Astrocyte (in vitro differentiated cells and primary cell): ENCODE results near the gene ETNPPL. TPM values are rescaled to one million over a fixed set of nuclear protein-coding genes. Genes with fewer than 3 reads are reported as not detected.

Source experiments
- DNase-seq: peaks from one replicate; pipeline ENCODE4 v3.0.0-alpha.2; 2010; ENCODE audit warnings: low read depth
- FAIRE-seq: peaks from 2 replicates; lab custom pipeline; 2011; peaks lifted over from hg19 to GRCh38; lab: Jason Lieb, UNC
- H2AFZ ChIP-seq: 2 replicates; pipeline ENCODE4 v1.6.0; 2012; ENCODE audit warnings: low read depth, low read length, inconsistent platforms
- H3K27ac ChIP-seq: 2 replicates; pipeline ENCODE4 v1.5.1; 2011; ENCODE audit warnings: low read depth, low read length, inconsistent platforms
- H3K27me3 ChIP-seq: 2 replicates; pipeline ENCODE4 v1.6.0; 2011; ENCODE audit warnings: low read length, inconsistent platforms; ENCODE audit not compliant: insufficient read depth
- H3K36me3 ChIP-seq: 2 replicates; pipeline ENCODE4 v1.5.1; 2011; ENCODE audit warnings: low read length, inconsistent platforms; ENCODE audit not compliant: insufficient read depth
- H3K4me1 ChIP-seq: 2 replicates; pipeline ENCODE4 v1.5.1; 2011; ENCODE audit warnings: low read length, inconsistent platforms; ENCODE audit not compliant: insufficient read depth
- H3K4me2 ChIP-seq: 2 replicates; pipeline ENCODE4 v1.6.0; 2012; ENCODE audit warnings: low read length, inconsistent platforms
- H3K4me3 ChIP-seq: 2 replicates; pipeline ENCODE4 v1.5.1; 2011; ENCODE audit warnings: low read depth, mild to moderate bottlenecking, low read length, inconsistent platforms; ENCODE audit not compliant: insufficient read depth
- H3K79me2 ChIP-seq: 2 replicates; pipeline ENCODE4 v1.6.0; 2012; ENCODE audit warnings: mild to moderate bottlenecking, low read length, inconsistent platforms; ENCODE audit not compliant: insufficient read depth
- H3K9ac ChIP-seq: 2 replicates; pipeline ENCODE4 v1.6.0; 2012; ENCODE audit warnings: mild to moderate bottlenecking, low read length, inconsistent platforms
- H3K9me3 ChIP-seq: 2 replicates; pipeline ENCODE4 v1.5.1; 2012; ENCODE audit warnings: low read depth, mild to moderate bottlenecking, low read length, inconsistent platforms; ENCODE audit not compliant: insufficient read depth
- H4K20me1 ChIP-seq: 2 replicates; pipeline ENCODE4 v1.6.0; 2012; ENCODE audit warnings: low read length, inconsistent platforms; ENCODE audit not compliant: insufficient read depth
- H3K27ac Mint-ChIP-seq: one replicate; pipeline ENCODE4 v1.8.0; 2021; ENCODE audit warnings: mild to moderate bottlenecking, mixed read lengths; ENCODE audit not compliant: unreplicated experiment
- H3K27me3 Mint-ChIP-seq: one replicate; pipeline ENCODE4 v1.8.0; 2021; ENCODE audit warnings: low read depth, mixed read lengths; ENCODE audit not compliant: unreplicated experiment
- H3K36me3 Mint-ChIP-seq: one replicate; pipeline ENCODE4 v1.8.0; 2021; ENCODE audit warnings: low read depth, mixed read lengths; ENCODE audit not compliant: unreplicated experiment
- H3K4me1 Mint-ChIP-seq: one replicate; pipeline ENCODE4 v1.8.0; 2021; ENCODE audit warnings: low read depth, mixed read lengths; ENCODE audit not compliant: unreplicated experiment
- H3K4me3 Mint-ChIP-seq: one replicate; pipeline ENCODE4 v1.8.0; 2021; ENCODE audit warnings: mild to moderate bottlenecking, moderate library complexity, mixed read lengths; ENCODE audit not compliant: unreplicated experiment
- H3K9me3 Mint-ChIP-seq: one replicate; pipeline ENCODE4 v1.8.0; 2021; ENCODE audit warnings: mild to moderate bottlenecking, mixed read lengths; ENCODE audit not compliant: unreplicated experiment
- EZH2 ChIP-seq: IDR thresholded peaks from 2 replicates; pipeline ENCODE4 v1.6.1; 2012; ENCODE audit warnings: mild to moderate bottlenecking, low read length, inconsistent platforms; ENCODE audit not compliant: insufficient read depth
- total RNA-seq: library from RNA; stranded (reverse); gene quantifications from 2 replicates; pipeline ENCODE4 v1.2.1, GENCODE V29; 2021
- TF ChIP-seq, protein P1 (sequence below): IDR thresholded peaks from 2 replicates; pipeline ENCODE4 v1.5.1; 2011; ENCODE audit warnings: low read depth, mild to moderate bottlenecking, inconsistent platforms, low read length, moderate library complexity; ENCODE audit not compliant: insufficient read depth

ETNPPL gene
- total RNA-seq, 1 donor from 2014 or later: not detected

GRCh38 chr4:108709722-108710121, 53.1 kb downstream of the ETNPPL start:
- peaks cover 2% of the 10 kb centered on the region for H3K9me3 Mint-ChIP-seq

DNA sequence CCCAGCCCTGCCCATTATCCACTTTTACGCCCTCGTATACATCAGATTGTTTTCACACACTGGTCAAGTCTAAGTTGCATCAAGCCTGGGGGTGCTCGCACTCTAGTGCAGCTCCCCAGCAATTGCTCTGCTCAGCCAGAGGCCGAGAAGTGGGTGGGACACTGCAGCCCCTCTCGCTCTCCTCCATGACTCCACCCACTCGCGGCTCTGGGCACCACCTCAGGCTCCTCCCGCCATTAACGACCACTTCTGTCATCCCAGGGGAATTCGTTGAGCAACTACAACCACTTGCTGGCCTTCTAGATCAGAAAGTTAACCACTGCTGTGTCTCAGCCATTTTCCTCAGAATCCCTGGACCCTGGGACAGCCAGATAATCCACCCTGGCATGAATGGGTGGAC, 53.6 kb downstream of the ETNPPL start:
- Histone ChIP-seq H3K9ac (no peak overlapping the region), H3K4me3 (no peak overlapping the region)
- DNase-seq: no peak

More at GRCh38 chr4:108709722-108710121, 53.1 kb downstream of the ETNPPL start:
- no peaks in the 10 kb centered on the region for H3K4me1 ChIP-seq
- H3K27me3 Mint-ChIP-seq: peaks cover 13% of the 10 kb centered on the region
- H3K4me3 ChIP-seq: no peak overlapping the region
- no peaks in the 10 kb centered on the region for H3K27me3 ChIP-seq
- no peak overlapping the region for H3K27ac Mint-ChIP-seq
- DNase-seq (no peak), FAIRE-seq (no peak)
- H3K36me3 ChIP-seq: no peaks in the 10 kb centered on the region
- H3K27ac ChIP-seq: no peak overlapping the region
- H4K20me1 ChIP-seq: no peaks in the 10 kb centered on the region
- no peaks in the 10 kb centered on the region for H3K79me2 ChIP-seq
- H3K9me3 ChIP-seq: no peaks in the 10 kb centered on the region
- TF ChIP-seq EZH2: no peak
- TF ChIP-seq, protein P1, sequence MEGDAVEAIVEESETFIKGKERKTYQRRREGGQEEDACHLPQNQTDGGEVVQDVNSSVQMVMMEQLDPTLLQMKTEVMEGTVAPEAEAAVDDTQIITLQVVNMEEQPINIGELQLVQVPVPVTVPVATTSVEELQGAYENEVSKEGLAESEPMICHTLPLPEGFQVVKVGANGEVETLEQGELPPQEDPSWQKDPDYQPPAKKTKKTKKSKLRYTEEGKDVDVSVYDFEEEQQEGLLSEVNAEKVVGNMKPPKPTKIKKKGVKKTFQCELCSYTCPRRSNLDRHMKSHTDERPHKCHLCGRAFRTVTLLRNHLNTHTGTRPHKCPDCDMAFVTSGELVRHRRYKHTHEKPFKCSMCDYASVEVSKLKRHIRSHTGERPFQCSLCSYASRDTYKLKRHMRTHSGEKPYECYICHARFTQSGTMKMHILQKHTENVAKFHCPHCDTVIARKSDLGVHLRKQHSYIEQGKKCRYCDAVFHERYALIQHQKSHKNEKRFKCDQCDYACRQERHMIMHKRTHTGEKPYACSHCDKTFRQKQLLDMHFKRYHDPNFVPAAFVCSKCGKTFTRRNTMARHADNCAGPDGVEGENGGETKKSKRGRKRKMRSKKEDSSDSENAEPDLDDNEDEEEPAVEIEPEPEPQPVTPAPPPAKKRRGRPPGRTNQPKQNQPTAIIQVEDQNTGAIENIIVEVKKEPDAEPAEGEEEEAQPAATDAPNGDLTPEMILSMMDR: no peak
- no peak overlapping the region for H3K4me3 Mint-ChIP-seq
- no peak overlapping the region for H2AFZ ChIP-seq
- no peaks in the 10 kb centered on the region for H3K4me1 Mint-ChIP-seq
- H3K4me2 ChIP-seq: no peak overlapping the region
- no peaks in the 10 kb centered on the region for H3K36me3 Mint-ChIP-seq
- H3K9ac ChIP-seq: no peak overlapping the region

GRCh38 chr4:108706289-108706688, 56.6 kb downstream of the ETNPPL start:
- FAIRE-seq (no peak), DNase-seq (no peak)
- H3K4me1 Mint-ChIP-seq: peaks cover 14% of the 10 kb centered on the region
- Histone ChIP-seq H3K4me2 (no peak overlapping the region), H3K4me3 (no peak overlapping the region), H3K36me3 (no peaks in the 10 kb centered on the region), H2AFZ (no peak overlapping the region), H3K27ac (no peak overlapping the region), H4K20me1 (no peaks in the 10 kb centered on the region), H3K4me1 (peaks cover 3% of the 10 kb centered on the region), H3K9ac (no peak overlapping the region), H3K9me3 (no peaks in the 10 kb centered on the region), H3K27me3 (no peaks in the 10 kb centered on the region), H3K79me2 (no peaks in the 10 kb centered on the region)
- TF ChIP-seq, protein P1: no peak
- no peak for TF ChIP-seq EZH2
- H3K36me3 Mint-ChIP-seq: no peaks in the 10 kb centered on the region
- H3K4me3 Mint-ChIP-seq: no peak overlapping the region
- H3K9me3 Mint-ChIP-seq: peaks cover 5% of the 10 kb centered on the region
- H3K27me3 Mint-ChIP-seq: peaks cover 13% of the 10 kb centered on the region
- no peak overlapping the region for H3K27ac Mint-ChIP-seq

More for the DNA sequence above, 53.6 kb downstream of the ETNPPL start:
- no peak overlapping the region for H3K4me3 Mint-ChIP-seq
- Histone ChIP-seq H3K9me3 (no peaks in the 10 kb centered on the region), H3K4me2 (no peak overlapping the region), H4K20me1 (no peaks in the 10 kb centered on the region), H3K79me2 (no peaks in the 10 kb centered on the region), H3K27me3 (no peaks in the 10 kb centered on the region), H3K36me3 (no peaks in the 10 kb centered on the region), H3K4me1 (no peaks in the 10 kb centered on the region), H3K27ac (no peak overlapping the region), H2AFZ (no peak overlapping the region)
- no peaks in the 10 kb centered on the region for H3K36me3 Mint-ChIP-seq
- H3K9me3 Mint-ChIP-seq: peaks cover 2% of the 10 kb centered on the region
- TF ChIP-seq, protein P1: no peak
- no peak for TF ChIP-seq EZH2
- no peak for FAIRE-seq
- no peak overlapping the region for H3K27ac Mint-ChIP-seq
- H3K4me1 Mint-ChIP-seq: no peaks in the 10 kb centered on the region
- peaks cover 13% of the 10 kb centered on the region for H3K27me3 Mint-ChIP-seq
